ENCODE measurements around the gene VAV3. TPM values are rescaled to one million over a fixed set of nuclear protein-coding genes. Genes with fewer than 3 reads are reported as not detected.

The VAV3 gene
- total RNA-seq, 1 donor = 41.1 TPM

DNA sequence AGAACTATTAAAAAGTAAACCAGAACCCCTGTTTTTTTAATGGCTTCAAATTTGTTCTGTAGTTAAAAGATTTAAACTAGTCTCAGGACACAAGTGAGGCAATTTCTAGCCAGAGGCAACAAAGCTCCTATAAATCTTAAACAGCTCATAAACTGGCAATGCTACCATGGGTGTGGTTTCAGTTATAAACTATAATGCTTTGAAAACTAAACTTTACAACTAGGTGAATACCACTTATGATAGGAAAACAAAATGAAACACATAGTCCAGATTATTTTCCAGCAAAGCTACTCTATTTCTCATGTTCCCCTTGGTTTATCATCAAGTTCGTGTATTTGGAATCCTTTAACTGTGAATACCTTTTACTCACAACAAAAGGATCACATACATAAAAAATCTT, 282.5 kb downstream of the VAV3 start:
- Histone ChIP-seq H3K9me3 (ENCODE audit: low read depth, low read length) (no peaks in the 10 kb centered on the region), H3K4me3 (ENCODE audit: low read length) (no peak overlapping the region), H3K27me3 (ENCODE audit: insufficient read depth, low read length) (no peaks in the 10 kb centered on the region), H3K4me1 (ENCODE audit: insufficient read depth, low read length) (no peaks in the 10 kb centered on the region)

DNA sequence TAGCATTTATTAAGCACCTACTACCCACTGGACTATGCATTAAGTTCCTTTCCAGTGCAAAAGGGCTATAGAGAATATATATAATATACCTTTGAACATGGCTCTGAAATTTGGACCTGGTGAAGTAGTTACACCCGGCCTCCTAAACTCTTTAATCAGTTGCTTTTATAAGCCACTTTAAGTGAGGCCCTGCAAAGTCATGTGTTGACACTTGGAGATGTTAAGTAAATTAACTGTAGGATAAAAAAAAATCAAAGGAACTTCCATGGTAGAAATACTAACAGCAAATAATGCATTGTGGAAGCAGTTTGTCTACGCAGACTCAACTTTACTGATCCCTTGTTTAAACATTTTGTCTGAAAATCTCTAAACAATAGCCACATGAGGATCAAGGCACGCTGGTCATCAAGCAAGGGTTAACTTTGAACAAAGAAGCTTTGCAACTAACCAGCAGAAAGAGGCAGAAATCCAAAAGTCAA, 283.9 kb downstream of the VAV3 start:
- Histone ChIP-seq H3K9me3 (ENCODE audit: low read depth, low read length) (no peaks in the 10 kb centered on the region), H3K4me3 (ENCODE audit: low read length) (no peak overlapping the region), H3K27me3 (ENCODE audit: insufficient read depth, low read length) (no peaks in the 10 kb centered on the region), H3K4me1 (ENCODE audit: insufficient read depth, low read length) (no peaks in the 10 kb centered on the region)

DNA sequence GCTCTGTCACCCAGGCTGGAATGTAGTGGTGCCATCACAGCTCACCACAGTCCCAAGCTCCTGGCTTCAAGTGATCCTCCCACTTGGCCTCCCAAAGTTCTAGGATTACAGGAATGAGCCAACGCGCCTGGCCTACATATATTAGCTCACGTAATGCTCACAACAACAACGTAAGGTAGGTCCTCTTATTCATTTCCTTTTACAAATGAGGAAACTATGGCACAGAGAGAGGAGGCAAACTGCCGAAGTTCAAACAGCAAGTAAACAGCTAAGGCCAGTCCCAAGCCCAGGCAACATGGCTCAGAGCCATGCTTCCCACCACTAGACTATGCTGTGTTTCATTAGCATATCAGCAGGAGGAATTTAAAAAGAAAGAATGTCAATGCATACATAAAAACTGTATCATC, 284.4 kb downstream of the VAV3 start:
- H3K27me3 ChIP-seq (ENCODE audit: insufficient read depth, low read length) = no peaks in the 10 kb centered on the region
- H3K4me1 ChIP-seq (ENCODE audit: insufficient read depth, low read length) = no peaks in the 10 kb centered on the region
- no peak overlapping the region for H3K4me3 ChIP-seq (ENCODE audit: low read length)

DNA sequence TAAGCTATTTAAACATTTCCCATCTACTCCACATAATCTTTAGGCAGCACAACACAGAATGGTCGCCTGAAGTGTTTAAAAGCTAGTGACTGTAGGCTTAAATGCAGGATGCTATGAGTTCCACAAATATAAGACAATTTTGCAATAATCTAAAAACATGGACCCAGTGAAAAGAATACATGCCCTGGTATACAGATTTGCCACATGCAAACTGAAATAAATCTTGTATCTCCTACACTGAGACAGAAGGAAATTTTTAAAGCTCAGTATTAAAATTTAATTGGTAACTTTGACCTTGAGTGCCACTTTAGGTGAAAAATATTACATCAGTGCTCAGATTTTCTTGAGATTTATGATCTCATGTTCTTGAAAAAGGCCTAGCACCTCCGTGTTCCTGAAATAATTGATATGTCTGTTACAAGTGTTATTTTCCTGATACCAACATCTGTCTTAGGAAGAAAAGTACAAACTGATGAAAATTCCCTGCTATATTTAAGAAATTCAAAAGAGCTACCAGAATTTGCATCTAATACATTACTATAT, 285.5 kb downstream of the VAV3 start:
- Histone ChIP-seq H3K4me1 (ENCODE audit: insufficient read depth, low read length) (no peaks in the 10 kb centered on the region), H3K27me3 (ENCODE audit: insufficient read depth, low read length) (no peaks in the 10 kb centered on the region), H3K4me3 (ENCODE audit: low read length) (no peak overlapping the region), H3K9me3 (ENCODE audit: low read depth, low read length) (no peaks in the 10 kb centered on the region)

More for the DNA sequence above, 284.4 kb downstream of the VAV3 start:
- no peaks in the 10 kb centered on the region for H3K9me3 ChIP-seq (ENCODE audit: low read depth, low read length)

DNA sequence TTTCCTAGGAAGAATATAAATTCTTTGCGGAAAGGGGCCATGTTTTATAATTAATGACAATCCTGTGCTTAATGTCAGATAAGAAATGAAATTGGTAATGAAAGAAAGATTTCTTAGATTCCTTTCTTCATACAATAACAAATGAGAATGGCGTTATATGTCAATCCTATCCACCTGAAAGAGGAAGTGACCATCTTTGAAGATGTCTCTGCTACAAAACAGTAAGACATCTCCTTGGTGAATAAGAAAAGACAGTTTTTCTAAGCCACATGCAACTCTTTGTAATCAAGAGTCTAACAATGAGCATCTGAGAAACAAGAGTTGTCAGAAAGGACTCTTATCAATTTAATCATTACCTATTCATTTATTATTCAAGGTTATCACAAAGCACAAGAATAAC, 286.0 kb downstream of the VAV3 start:
- Histone ChIP-seq H3K9me3 (ENCODE audit: low read depth, low read length) (no peaks in the 10 kb centered on the region), H3K4me3 (ENCODE audit: low read length) (no peak overlapping the region), H3K27me3 (ENCODE audit: insufficient read depth, low read length) (no peaks in the 10 kb centered on the region), H3K4me1 (ENCODE audit: insufficient read depth, low read length) (no peaks in the 10 kb centered on the region)

DNA sequence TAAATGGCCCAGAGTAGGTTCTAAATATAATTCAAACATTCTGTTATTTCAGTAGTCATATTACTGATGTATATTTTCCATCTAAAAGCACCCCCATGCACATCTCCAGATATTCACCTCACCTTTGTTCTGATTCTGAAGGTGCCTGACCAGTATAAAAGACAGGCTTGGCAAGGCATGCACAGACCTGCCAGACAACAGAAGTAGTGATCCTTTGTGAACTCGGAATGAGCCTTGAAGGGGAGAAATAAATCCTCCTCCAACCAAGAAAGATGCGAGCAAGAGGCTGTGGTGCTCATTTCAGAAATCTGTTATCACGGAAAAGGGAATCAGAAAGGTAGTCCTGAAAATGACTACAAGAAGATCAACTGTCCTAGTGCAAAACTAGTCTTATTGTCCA, 287.3 kb downstream of the VAV3 start:
- Histone ChIP-seq H3K4me1 (ENCODE audit: insufficient read depth, low read length) (no peaks in the 10 kb centered on the region), H3K4me3 (ENCODE audit: low read length) (no peak overlapping the region), H3K27me3 (ENCODE audit: insufficient read depth, low read length) (no peaks in the 10 kb centered on the region), H3K9me3 (ENCODE audit: low read depth, low read length) (no peaks in the 10 kb centered on the region)

DNA sequence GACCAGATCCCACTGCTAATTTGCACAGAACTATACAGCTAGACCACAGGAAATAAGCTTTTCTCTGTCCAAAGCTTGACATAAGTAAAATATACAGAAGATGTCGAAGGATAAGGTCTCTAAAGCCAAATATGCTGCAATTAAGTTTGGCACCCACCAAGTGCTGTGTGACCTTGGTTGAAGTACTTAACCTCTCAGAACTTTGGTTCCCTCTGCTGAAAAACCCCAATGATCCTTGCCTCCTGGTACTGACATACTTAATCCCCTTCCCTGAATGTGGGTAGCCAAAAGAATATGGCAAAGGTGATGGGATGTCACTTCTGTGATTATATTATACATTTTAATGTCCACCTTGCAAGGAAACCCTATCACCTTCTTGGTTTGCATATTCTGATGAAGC, 290.5 kb downstream of the VAV3 start:
- no peak overlapping the region for H3K4me3 ChIP-seq (ENCODE audit: low read length)
- H3K27me3 ChIP-seq (ENCODE audit: insufficient read depth, low read length) = no peaks in the 10 kb centered on the region
- H3K4me1 ChIP-seq (ENCODE audit: insufficient read depth, low read length) = no peaks in the 10 kb centered on the region

DNA sequence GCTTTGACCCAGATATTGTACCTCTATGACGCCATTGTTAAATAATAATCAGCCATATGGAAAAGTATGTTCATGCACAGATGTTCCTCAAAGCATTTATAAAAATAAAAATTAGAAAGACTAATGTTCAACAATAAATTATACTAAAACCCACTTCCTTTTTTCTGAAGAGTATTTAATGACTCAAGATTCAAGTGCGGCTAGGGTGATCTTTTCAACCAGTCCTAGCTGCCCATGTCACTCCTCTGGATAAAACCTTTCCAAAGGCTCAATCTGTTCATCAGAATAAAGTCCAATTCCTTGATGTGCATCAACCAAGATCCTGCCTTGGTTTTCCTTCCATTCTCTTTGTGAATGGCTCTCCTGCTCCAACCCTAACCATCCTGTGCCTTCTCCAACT, 292.0 kb downstream of the VAV3 start:
- H3K27me3 ChIP-seq (ENCODE audit: insufficient read depth, low read length) = no peaks in the 10 kb centered on the region
- H3K9me3 ChIP-seq (ENCODE audit: low read depth, low read length) = no peaks in the 10 kb centered on the region
- no peak overlapping the region for H3K4me3 ChIP-seq (ENCODE audit: low read length)
- H3K4me1 ChIP-seq (ENCODE audit: insufficient read depth, low read length) = no peaks in the 10 kb centered on the region

More for the DNA sequence above, 290.5 kb downstream of the VAV3 start:
- no peaks in the 10 kb centered on the region for H3K9me3 ChIP-seq (ENCODE audit: low read depth, low read length)

DNA sequence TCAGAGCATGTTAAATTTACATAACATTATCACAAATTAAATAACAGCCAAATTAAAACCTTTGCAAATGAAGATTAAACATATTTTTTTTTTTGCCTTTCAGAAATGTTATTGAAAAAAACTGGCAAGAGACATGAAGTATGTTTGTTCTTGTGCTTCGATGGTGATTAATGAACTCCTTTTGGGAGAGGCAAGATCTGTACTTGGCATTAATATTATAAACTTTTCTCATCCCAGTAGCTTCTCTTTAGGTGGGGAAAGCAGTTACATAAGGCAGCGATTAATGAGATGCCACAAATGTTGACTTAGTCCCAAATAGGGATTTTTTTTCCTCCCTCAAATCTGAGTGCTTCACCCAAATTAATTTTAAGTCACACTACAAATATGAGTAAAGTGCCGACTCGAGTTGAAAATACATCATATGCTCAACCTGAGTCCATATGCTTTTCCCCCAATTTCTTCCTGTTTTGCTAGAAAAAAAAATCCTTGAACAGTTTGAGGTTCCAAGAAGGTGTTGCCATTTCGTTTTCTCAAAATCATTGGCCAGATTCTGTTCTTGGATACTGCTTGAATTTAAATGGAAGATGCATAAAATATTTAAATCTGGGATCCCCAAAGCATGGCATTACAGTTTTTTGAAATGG, 294.5 kb downstream of the VAV3 start:
- no peaks in the 10 kb centered on the region for H3K27me3 ChIP-seq (ENCODE audit: insufficient read depth, low read length)
- H3K4me1 ChIP-seq (ENCODE audit: insufficient read depth, low read length) = no peaks in the 10 kb centered on the region
- H3K4me3 ChIP-seq (ENCODE audit: low read length) = no peak overlapping the region
- no peaks in the 10 kb centered on the region for H3K9me3 ChIP-seq (ENCODE audit: low read depth, low read length)

DNA sequence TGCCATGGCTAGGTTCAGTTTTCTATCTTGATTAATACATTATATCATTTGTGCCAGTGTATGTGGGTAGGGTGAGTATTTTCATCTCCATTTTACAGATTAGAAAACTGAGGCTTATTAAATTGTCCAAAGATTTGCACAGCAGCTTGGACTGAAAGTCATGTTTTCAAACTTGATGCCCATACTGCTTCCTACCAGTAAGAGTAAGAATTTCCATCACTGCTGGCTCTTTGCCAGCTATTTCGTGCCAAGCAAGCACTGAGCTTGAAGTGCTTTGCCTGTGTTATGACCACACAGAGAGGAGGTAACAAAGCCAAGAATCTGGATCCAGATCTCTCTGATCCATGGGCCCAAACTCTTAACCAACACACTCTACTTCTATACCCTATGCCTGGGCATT, 295.0 kb downstream of the VAV3 start:
- H3K4me1 ChIP-seq (ENCODE audit: insufficient read depth, low read length) = no peaks in the 10 kb centered on the region
- H3K9me3 ChIP-seq (ENCODE audit: low read depth, low read length) = no peaks in the 10 kb centered on the region
- no peaks in the 10 kb centered on the region for H3K27me3 ChIP-seq (ENCODE audit: insufficient read depth, low read length)
- H3K4me3 ChIP-seq (ENCODE audit: low read length) = no peak overlapping the region

DNA sequence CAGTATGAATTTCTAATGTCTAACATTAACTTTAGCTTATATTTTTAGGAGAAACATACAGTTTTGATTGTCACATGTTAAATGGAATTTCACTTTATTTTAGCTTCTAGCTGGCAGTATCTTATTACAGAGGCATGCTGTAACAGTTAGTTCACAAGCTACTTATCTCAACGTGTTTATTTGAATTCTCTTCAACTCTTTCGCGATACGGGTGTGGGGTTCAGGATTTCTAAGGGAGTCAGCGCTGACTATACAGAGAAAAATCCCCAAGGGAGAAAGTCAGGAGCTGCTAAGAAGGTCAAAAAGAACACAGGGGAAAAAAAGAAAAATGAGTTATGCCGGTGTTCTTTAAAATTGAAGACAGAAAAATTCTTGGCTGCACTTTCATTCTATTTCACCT, 296.2 kb downstream of the VAV3 start:
- Histone ChIP-seq H3K9me3 (ENCODE audit: low read depth, low read length) (no peaks in the 10 kb centered on the region), H3K4me1 (ENCODE audit: insufficient read depth, low read length) (no peaks in the 10 kb centered on the region), H3K4me3 (ENCODE audit: low read length) (no peak overlapping the region), H3K27me3 (ENCODE audit: insufficient read depth, low read length) (no peaks in the 10 kb centered on the region)

DNA sequence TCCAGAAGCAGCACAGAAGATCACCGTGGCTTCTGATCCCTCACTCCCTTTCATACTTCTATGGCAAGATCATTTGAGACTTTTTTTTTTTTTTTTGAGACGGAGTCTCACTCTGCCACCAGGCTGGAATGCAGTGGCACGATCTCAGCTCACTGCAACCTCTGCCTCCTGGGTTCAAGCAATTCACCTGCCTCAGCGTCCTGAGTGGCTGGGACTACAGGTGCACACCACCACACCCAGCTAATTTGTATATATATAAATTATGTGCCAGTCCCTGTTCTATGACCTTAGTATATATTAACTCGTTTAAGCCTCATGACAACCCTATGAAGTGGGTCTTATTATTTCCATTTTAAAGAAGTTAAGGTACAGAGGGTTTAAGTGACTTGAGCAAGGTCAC, 298.5 kb downstream of the VAV3 start:
- no peaks in the 10 kb centered on the region for H3K27me3 ChIP-seq (ENCODE audit: insufficient read depth, low read length)
- H3K4me1 ChIP-seq (ENCODE audit: insufficient read depth, low read length) = no peaks in the 10 kb centered on the region
- H3K4me3 ChIP-seq (ENCODE audit: low read length) = no peak overlapping the region
- no peaks in the 10 kb centered on the region for H3K9me3 ChIP-seq (ENCODE audit: low read depth, low read length)

DNA sequence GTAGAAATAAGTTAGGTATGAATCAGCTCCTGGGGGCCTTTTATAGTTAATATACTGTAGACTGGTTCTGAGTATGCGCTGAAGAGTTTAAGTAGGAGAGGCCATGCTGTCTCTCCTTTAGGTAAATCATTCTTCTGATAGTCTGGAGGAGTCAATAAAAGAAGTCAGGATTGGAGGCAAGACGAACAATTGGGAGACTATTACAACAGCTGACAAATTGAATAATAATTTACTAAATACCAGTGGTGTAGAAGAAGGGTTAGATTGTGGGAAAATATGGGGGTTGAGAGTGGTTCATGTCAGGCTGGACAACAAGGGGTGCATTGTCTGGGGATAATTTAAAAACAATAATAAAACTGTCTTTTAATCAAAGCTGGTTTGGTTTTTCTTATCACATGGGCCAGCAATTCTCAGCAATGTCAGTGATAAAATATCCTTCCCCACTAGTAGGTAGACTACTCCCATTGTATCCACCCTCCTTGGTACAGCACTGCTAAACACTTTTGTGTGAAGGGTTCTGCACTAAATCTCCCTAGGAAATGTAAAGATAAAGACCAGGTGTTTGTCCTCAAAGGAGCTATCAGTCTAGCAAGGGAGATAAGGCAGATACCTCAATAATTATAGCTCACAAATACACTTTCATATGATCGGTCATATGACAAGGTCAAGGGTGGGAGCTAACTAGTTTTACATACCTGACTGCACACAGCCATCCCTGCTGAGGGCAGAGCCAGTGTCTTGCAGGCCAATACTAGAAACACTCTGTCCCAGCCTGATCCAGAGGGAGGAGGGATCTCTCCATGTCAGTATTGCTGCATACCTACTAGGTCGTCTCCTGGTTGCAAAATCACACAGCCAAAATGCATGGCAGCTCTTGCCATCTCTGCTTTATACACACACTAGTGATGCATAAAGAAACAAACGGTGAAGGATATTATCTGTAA, 299.7 kb downstream of the VAV3 start:
- no peak overlapping the region for H3K4me3 ChIP-seq (ENCODE audit: low read length)
- H3K4me1 ChIP-seq (ENCODE audit: insufficient read depth, low read length) = no peaks in the 10 kb centered on the region
- no peaks in the 10 kb centered on the region for H3K27me3 ChIP-seq (ENCODE audit: insufficient read depth, low read length)
- H3K9me3 ChIP-seq (ENCODE audit: low read depth, low read length) = no peaks in the 10 kb centered on the region

DNA sequence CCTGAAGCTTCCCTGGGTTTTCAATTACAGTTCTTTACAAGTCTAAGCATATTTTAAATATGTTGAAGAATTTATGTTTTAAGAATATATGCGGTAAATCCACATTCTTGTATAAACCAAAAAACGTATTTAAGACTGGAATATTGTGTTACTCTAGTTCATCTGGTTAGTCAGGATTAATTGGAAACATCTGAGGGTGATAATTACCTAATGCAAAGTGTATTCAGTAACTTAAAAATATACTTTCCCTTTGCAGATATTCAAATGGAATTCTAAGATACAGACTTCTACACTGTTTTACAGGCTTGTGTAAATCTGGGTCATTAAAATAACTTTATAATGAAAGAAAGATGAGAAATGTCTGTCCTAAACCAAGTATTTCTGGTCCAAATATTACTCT, 302.0 kb downstream of the VAV3 start:
- H3K4me3 ChIP-seq (ENCODE audit: low read length) = no peak overlapping the region

DNA sequence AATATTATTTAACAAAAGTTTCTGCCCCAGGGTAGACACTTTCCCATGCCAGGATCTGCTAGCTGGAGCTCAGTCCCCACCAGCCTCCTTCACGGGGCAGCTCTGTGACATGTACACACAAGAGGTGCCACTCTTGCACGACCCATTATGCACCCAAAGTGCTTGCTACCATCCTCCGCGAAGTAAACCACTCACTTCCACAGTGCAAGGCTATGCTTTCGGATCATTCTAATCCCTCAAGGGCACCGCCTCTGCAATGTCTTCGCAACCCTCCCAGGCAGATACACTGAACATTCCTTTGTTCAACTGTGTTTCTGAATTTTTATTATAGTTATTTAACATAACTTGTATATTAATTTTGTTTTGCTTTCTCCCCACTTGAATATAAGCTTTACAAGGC, 303.8 kb downstream of the VAV3 start:
- no peaks in the 10 kb centered on the region for H3K27me3 ChIP-seq (ENCODE audit: insufficient read depth, low read length)
- H3K4me1 ChIP-seq (ENCODE audit: insufficient read depth, low read length) = no peaks in the 10 kb centered on the region
- no peak overlapping the region for H3K4me3 ChIP-seq (ENCODE audit: low read length)
- H3K9me3 ChIP-seq (ENCODE audit: low read depth, low read length) = no peaks in the 10 kb centered on the region

More for the DNA sequence above, 302.0 kb downstream of the VAV3 start:
- Histone ChIP-seq H3K27me3 (ENCODE audit: insufficient read depth, low read length) (no peaks in the 10 kb centered on the region), H3K9me3 (ENCODE audit: low read depth, low read length) (no peaks in the 10 kb centered on the region), H3K4me1 (ENCODE audit: insufficient read depth, low read length) (no peaks in the 10 kb centered on the region)

All from mononuclear cell (primary cell).